G401.6 (cell line): ENCODE data around the gene LYRM9.
"Not testable (repeated sequence)": the region's sequence is repeated elsewhere in the genome, so short reads cannot be mapped to it uniquely, and the experiment has no call there.

Experiments
- FAIRE-seq: peaks from 2 replicates; lab custom pipeline; 2012; peaks lifted over from hg19 to GRCh38; lab: Jason Lieb, UNC

The LYRM9 gene

DNA sequence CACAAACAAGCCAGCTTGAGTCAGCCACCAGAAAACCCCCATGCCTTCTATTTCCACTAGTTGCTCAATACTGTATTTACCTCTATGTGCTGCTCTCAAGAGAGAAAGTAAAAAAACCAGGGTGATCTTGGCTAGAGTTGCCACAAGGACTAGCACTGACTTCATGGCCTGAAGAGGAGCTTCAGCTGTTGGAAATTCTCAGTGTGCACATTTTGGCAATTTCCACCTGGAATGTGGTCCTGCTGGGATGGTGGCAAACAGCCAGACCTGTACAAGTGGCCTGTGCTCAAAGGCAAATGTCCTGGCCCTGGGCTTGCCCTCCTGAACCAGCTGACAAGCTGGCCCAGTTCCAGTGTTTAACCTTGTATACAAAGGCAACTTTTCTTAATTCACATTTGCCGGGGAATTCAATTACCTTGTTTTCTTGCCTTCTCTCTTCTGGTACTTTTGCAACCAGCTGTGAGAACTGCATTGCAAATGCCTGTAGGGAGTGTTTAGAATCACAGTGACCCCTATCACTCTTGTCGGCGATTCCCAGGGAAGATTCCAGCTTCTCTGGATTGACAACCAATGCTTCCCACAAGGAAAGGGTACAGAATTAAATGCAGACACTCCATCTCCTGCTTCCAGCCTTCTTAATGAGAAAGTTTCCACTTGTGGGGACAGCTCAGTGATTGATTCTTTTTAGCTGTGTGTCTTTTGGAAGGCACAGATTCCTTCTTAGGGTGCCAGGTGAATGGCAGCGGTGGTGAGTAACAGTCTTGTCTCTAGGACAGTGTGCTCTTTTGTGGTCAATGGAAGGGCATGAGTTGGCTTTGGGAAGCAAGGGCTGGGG, 53.4 kb downstream of the LYRM9 start:
- FAIRE-seq, result not testable (repeated sequence)

DNA sequence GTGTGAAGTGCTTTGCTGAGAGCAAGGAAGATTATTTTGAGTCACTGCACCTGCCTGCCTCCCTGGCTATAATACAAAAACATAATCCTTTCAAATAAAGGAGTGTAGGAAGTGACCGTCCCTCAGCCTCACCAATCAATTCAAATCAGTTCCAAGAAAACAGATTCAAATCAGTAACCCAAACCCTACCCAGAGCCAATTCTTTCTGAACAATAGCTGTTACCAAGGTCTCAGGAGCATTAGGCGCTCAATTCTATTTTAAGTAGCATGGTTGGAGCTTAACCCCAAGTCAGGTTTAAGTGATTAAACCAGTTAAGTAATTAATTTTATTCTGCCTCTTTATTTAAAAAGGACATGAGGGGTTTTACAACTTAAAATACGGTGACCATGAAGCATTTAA, 54.6 kb downstream of the LYRM9 start:
- FAIRE-seq, result not testable (repeated sequence)

DNA sequence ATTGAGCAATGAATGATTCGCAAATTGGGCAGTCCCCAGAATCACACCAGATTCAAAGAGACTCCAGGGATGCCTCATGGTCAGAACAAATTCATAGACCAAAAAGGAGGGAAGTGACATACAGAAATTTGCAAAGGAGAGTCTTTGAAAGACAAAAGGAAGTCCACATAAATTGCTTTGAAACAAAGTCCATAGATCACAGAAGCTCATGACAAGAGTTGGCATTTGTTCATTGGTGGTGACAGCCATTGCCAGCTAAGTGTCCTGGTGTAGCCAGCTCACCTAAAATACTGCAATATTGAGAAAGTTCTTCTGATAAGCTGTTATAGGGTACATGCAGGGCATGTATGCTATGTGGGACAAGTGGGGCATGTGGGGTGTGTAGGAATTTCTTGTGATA, 55.4 kb downstream of the LYRM9 start:
- FAIRE-seq, result not testable (repeated sequence)

DNA sequence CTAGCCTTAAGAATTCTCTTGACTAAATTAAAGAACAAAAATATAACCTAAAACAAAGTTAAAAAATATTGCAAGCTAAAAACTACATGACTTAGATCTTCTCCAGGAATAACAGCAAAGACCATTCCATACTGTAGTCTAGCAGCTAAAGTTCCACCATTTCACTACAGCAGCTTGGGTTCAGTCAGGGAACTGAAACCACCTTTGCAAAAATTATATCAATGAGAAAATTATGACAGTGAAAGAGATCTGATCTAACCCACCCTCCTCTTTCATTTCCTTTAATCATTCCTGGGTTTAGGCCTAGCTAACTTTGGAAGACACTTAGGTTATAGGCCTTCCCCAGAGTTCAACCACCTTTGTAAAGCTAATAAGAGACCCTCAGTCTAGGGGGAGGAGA, 56.5 kb downstream of the LYRM9 start:
- FAIRE-seq, result no peak

DNA sequence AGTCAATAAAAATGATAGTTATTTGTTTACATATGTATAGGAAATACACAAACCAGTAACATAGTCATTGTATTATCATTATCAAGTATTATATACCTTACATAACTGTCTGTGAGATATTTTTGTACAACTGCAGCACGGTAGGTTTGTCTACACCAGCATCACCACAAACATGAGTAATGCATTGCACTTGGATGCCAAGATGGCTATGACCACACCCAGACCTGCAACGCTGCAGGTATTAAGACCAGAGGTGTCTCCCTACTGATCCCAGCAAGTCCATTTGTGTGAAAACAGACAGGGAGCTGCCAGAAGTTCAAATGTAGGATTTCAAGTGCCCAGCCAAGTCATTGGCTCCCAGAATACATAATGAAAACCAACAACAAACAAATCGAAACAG, 58.6 kb downstream of the LYRM9 start:
- no peak for FAIRE-seq

DNA sequence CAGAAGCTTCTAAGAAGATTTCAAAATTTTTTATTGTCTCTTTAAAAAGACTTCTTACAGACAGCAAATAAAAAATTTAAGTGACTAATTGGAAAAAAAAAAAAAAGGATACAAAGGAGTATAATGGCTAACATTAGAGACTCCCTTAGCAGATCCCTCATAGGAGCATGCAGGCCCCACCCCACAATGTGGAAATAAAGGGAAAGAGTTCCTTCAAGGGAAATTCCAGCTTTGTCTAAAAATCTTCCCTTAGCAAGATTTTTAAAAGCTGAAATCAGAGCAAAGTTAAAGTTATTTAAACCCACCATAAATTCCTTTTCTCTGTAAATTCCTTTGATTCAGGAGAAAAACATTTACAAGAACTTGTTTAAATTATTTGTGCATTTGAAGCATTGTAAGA, 60.3 kb downstream of the LYRM9 start:
- no peak for FAIRE-seq

DNA sequence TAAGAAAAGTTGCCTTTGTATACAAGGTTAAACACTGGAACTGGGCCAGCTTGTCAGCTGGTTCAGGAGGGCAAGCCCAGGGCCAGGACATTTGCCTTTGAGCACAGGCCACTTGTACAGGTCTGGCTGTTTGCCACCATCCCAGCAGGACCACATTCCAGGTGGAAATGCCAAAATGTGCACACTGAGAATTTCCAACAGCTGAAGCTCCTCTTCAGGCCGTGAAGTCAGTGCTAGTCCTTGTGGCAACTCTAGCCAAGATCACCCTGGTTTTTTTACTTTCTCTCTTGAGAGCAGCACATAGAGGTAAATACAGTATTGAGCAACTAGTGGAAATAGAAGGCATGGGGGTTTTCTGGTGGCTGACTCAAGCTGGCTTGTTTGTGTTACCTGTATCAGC, 63.3 kb downstream of the LYRM9 start:
- not testable (repeated sequence) for FAIRE-seq

DNA sequence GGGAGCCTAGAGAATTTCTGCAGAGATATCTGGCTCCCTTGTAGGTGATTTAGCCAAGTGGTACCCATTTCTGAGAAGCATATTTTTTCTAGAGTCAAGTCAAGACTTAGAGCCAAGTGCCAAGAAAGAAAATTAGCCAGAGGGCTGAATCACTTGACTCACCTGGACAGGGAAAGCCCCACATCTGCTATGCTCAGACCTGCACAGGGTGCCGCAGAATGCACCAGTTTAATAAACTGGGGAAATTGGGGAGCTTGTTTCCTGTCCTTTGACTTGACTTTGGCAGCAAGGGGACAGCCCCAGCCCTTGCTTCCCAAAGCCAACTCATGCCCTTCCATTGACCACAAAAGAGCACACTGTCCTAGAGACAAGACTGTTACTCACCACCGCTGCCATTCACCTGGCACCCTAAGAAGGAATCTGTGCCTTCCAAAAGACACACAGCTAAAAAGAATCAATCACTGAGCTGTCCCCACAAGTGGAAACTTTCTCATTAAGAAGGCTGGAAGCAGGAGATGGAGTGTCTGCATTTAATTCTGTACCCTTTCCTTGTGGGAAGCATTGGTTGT, 63.9 kb downstream of the LYRM9 start:
- not testable (repeated sequence) for FAIRE-seq
